Measurements from ENCODE around the gene SLC35F3.
"Not testable (repeated sequence)": the region's sequence is repeated elsewhere in the genome, so short reads cannot be mapped to it uniquely, and the experiment has no call there.

Gene SLC35F3

DNA sequence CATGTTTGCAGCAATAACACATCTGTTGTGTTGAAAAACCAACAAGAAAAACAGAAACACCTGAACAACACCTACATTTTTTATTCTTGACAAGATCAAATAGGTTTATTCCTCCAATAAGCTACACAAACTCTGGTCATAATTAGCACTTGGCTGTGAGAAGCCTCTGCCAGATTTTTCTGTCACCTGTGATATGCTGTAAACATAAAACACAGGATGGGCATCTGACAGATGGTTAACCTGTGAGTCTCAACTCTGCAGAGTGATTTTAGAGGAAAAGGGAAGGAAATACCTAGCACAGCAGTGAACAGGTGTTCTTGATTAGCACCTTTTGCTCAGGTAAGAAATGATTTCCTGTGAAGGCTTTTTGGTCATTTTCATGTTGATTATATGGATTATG, 293.4 kb downstream of the SLC35F3 start:
- Histone ChIP-seq H3K27ac (ENCODE audit: insufficient read depth, low read depth, low read length, poor library complexity, severe bottlenecking) (no peak overlapping the region), H3K9me3 (ENCODE audit: control insufficient read depth, low read length) (no peaks in the 10 kb centered on the region), H3K36me3 (ENCODE audit: control insufficient read depth, insufficient read depth, low read length) (no peaks in the 10 kb centered on the region), H3K27me3 (ENCODE audit: control insufficient read depth, insufficient read depth, low read length, poor library complexity, severe bottlenecking) (no peaks in the 10 kb centered on the region), H3K4me3 (ENCODE audit: insufficient read depth, low read depth, low read length) (no peak overlapping the region), H3K4me1 (ENCODE audit: control insufficient read depth, insufficient read depth, low read length) (no peaks in the 10 kb centered on the region)

DNA sequence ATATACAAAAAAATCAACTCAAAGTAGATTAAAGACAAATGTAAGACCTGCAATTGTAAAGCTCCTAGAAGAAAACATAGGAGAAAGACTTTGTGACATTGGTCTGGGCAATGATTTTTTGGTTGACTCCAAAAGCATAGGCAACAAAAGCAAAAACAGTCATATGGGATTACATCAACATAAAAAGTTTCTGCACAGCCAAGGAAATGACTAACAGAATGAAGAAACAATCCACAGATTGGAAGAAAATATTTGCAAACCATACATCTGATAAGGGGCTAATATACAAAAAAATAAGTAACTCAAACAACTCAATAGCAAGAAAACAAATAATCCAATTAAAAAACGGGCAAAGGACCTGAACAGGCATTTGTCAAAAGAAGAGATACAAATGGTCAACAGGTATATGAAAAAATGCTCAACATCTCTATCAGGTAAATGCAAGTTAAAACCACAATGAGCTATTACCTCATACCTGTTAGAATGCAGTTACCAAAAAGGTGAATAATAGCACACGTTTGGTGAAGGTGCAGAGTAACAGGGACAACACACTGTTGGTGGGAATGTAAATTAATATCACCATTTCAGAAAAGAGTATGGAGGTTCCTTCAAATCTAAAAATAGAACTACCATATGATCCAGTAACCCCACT, 295.1 kb downstream of the SLC35F3 start:
- 92 to 100% methylated on average over 1 to 2 of the region's 2 CpGs for WGBS, 2 experiments
- Histone ChIP-seq H3K4me1 (ENCODE audit: control insufficient read depth, insufficient read depth, low read length) (no peaks in the 10 kb centered on the region), H3K9me3 (ENCODE audit: control insufficient read depth, low read length) (no peaks in the 10 kb centered on the region), H3K36me3 (ENCODE audit: control insufficient read depth, insufficient read depth, low read length) (no peaks in the 10 kb centered on the region), H3K4me3 (ENCODE audit: insufficient read depth, low read depth, low read length) (no peak overlapping the region), H3K27me3 (ENCODE audit: control insufficient read depth, insufficient read depth, low read length, poor library complexity, severe bottlenecking) (no peaks in the 10 kb centered on the region), H3K27ac (ENCODE audit: insufficient read depth, low read depth, low read length, poor library complexity, severe bottlenecking) (no peak overlapping the region)

GRCh38 chr1:234200566-234200965, 296.1 kb downstream of the SLC35F3 start:
- Histone ChIP-seq H3K4me3 (ENCODE audit: insufficient read depth, low read depth, low read length) (no peak overlapping the region), H3K36me3 (ENCODE audit: control insufficient read depth, insufficient read depth, low read length) (no peaks in the 10 kb centered on the region), H3K27me3 (ENCODE audit: control insufficient read depth, insufficient read depth, low read length, poor library complexity, severe bottlenecking) (no peaks in the 10 kb centered on the region), H3K4me1 (ENCODE audit: control insufficient read depth, insufficient read depth, low read length) (no peaks in the 10 kb centered on the region), H3K27ac (ENCODE audit: insufficient read depth, low read depth, low read length, poor library complexity, severe bottlenecking) (no peak overlapping the region), H3K9me3 (ENCODE audit: control insufficient read depth, low read length) (no peaks in the 10 kb centered on the region)
- 89 to 94% methylated on average over 4 of the region's 4 CpGs for WGBS, 2 experiments

- 90 to 96% methylated on average over 5 of the region's 5 CpGs for WGBS, 2 experiments
- Histone ChIP-seq H3K4me3 (ENCODE audit: insufficient read depth, low read depth, low read length) (no peak overlapping the region), H3K9me3 (ENCODE audit: control insufficient read depth, low read length) (no peaks in the 10 kb centered on the region), H3K36me3 (ENCODE audit: control insufficient read depth, insufficient read depth, low read length) (no peaks in the 10 kb centered on the region), H3K4me1 (ENCODE audit: control insufficient read depth, insufficient read depth, low read length) (no peaks in the 10 kb centered on the region), H3K27ac (ENCODE audit: insufficient read depth, low read depth, low read length, poor library complexity, severe bottlenecking) (no peak overlapping the region), H3K27me3 (ENCODE audit: control insufficient read depth, insufficient read depth, low read length, poor library complexity, severe bottlenecking) (no peaks in the 10 kb centered on the region)
Measured at GRCh38 chr1:234201600-234201999, 297.1 kb downstream of the SLC35F3 start.

DNA sequence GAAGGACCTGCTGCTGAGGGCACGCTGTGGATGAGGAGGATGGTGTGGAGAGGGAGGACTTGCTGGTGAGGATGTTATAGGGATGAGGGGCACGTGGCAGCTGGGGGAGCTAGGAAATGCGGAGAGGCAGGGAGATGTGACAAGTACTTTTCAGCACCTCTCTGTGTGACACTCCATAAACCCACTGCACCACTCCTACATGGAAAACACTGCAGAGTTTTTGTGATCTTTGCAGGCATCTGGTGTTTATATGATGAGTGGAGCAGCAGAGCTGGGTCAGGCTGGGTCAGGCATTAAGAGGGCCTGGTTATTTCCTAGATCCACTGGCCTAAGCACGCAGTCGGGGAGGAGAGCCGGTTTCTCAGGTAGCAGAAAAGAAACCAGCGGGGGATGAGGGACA, 301.5 kb downstream of the SLC35F3 start:
- H3K27me3 ChIP-seq (ENCODE audit: control insufficient read depth, insufficient read depth, low read length, poor library complexity, severe bottlenecking) = no peaks in the 10 kb centered on the region
- H3K27ac ChIP-seq (ENCODE audit: insufficient read depth, low read depth, low read length, poor library complexity, severe bottlenecking) = no peak overlapping the region
- no peaks in the 10 kb centered on the region for H3K36me3 ChIP-seq (ENCODE audit: control insufficient read depth, insufficient read depth, low read length)
- no peaks in the 10 kb centered on the region for H3K4me1 ChIP-seq (ENCODE audit: control insufficient read depth, insufficient read depth, low read length)
- 89 to 91% methylated on average over 7 of the region's 7 CpGs for WGBS, 2 experiments
- no peaks in the 10 kb centered on the region for H3K9me3 ChIP-seq (ENCODE audit: control insufficient read depth, low read length)
- H3K4me3 ChIP-seq (ENCODE audit: insufficient read depth, low read depth, low read length) = no peak overlapping the region

GRCh38 chr1:234206651-234207284, 302.3 kb downstream of the SLC35F3 start:
- no peaks in the 10 kb centered on the region for H3K4me1 ChIP-seq (ENCODE audit: control insufficient read depth, insufficient read depth, low read length)
- H3K36me3 ChIP-seq (ENCODE audit: control insufficient read depth, insufficient read depth, low read length) = no peaks in the 10 kb centered on the region
- WGBS, 2 experiments = 83 to 85% methylated on average over 18 of the region's 18 CpGs
- H3K27me3 ChIP-seq (ENCODE audit: control insufficient read depth, insufficient read depth, low read length, poor library complexity, severe bottlenecking) = no peaks in the 10 kb centered on the region
- H3K9me3 ChIP-seq (ENCODE audit: control insufficient read depth, low read length) = no peaks in the 10 kb centered on the region
- no peak overlapping the region for H3K27ac ChIP-seq (ENCODE audit: insufficient read depth, low read depth, low read length, poor library complexity, severe bottlenecking)
- no peak overlapping the region for H3K4me3 ChIP-seq (ENCODE audit: insufficient read depth, low read depth, low read length)

GRCh38 chr1:234208351-234208750, 303.9 kb downstream of the SLC35F3 start:
- H3K27ac ChIP-seq (ENCODE audit: insufficient read depth, low read depth, low read length, poor library complexity, severe bottlenecking) = no peak overlapping the region
- WGBS, 2 experiments = 47 to 49% methylated on average over 2 of the region's 3 CpGs
- no peaks in the 10 kb centered on the region for H3K36me3 ChIP-seq (ENCODE audit: control insufficient read depth, insufficient read depth, low read length)
- no peak overlapping the region for H3K4me3 ChIP-seq (ENCODE audit: insufficient read depth, low read depth, low read length)
- H3K27me3 ChIP-seq (ENCODE audit: control insufficient read depth, insufficient read depth, low read length, poor library complexity, severe bottlenecking) = peaks cover 5% of the 10 kb centered on the region
- peaks cover under 1% of the 10 kb centered on the region for H3K4me1 ChIP-seq (ENCODE audit: control insufficient read depth, insufficient read depth, low read length)
- no peaks in the 10 kb centered on the region for H3K9me3 ChIP-seq (ENCODE audit: control insufficient read depth, low read length)

DNA sequence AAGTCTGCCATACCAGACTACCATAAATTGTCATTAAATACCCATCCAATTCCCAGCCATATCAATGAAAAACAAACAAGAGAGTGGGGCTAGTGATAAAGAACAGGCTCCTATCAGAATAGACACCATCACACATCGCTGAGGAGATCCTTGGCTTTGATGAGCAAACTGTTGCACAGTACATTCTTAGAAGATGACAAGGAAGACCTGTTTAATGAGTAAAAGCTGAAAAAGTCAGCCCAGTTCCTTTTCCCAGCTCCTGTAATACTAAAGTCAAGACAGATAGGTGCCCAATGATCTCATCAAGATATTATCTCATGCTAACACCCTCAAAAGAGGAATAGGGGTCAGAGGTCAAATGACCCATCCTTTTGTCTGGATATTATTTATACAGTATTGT, 304.3 kb downstream of the SLC35F3 start:
- Histone ChIP-seq H3K36me3 (ENCODE audit: control insufficient read depth, insufficient read depth, low read length) (no peaks in the 10 kb centered on the region), H3K4me3 (ENCODE audit: insufficient read depth, low read depth, low read length) (no peak overlapping the region), H3K27ac (ENCODE audit: insufficient read depth, low read depth, low read length, poor library complexity, severe bottlenecking) (no peak overlapping the region), H3K4me1 (ENCODE audit: control insufficient read depth, insufficient read depth, low read length) (peaks cover 5% of the 10 kb centered on the region), H3K27me3 (ENCODE audit: control insufficient read depth, insufficient read depth, low read length, poor library complexity, severe bottlenecking) (peaks cover 10% of the 10 kb centered on the region), H3K9me3 (ENCODE audit: control insufficient read depth, low read length) (no peaks in the 10 kb centered on the region)
- 94 to 100% methylated on average over 1 of the region's 1 CpG for WGBS, 2 experiments

DNA sequence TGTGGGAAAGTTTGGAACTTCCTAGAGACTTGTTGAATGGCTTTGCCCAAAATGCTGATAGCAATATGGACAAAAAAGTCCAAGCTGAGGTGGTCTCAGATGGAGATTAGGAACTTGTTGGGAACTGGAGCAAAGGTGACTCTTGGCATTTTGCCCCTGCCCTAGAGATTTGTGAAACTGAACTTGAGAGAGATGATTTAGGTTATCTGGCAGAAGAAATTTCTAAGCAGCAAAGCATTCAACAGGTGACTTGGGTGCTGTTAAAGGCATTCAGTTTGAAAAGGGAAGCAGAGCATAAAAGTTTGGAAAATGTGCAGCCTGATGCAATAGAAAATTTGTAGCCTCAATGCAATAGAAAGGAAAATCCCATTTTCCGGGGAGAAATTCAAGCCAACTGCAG, 306.0 kb downstream of the SLC35F3 start:
- Histone ChIP-seq H3K4me1 (ENCODE audit: control insufficient read depth, insufficient read depth, low read length) (peaks cover 13% of the 10 kb centered on the region), H3K27me3 (ENCODE audit: control insufficient read depth, insufficient read depth, low read length, poor library complexity, severe bottlenecking) (peaks cover 26% of the 10 kb centered on the region)
- H3K27ac ChIP-seq (ENCODE audit: insufficient read depth, low read depth, low read length, poor library complexity, severe bottlenecking); H3K4me3 ChIP-seq (ENCODE audit: insufficient read depth, low read depth, low read length); H3K36me3 ChIP-seq (ENCODE audit: control insufficient read depth, insufficient read depth, low read length); H3K9me3 ChIP-seq (ENCODE audit: control insufficient read depth, low read length): not testable (repeated sequence)
- 90 to 96% methylated on average over 1 of the region's 1 CpG for whole genome bisulfite sequencing, 2 experiments

DNA sequence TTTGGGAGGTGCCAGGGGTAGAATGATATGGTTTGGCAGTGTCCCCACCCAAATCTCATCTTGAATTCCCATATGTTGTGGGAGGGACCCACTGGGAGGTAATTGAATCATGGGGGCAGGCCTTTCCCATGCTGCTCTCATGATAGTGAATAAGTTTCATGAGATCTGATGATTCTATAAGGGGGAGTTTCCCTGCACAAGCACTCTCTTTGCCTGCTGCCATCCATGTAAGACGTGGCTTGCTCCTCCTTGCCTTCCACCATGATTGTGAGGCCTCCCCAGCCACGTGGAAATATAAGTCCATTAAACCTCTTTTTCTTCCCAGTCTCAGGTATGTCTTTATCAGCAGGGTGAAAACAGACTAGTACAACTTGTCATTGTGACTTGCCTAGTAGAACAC, 307.4 kb downstream of the SLC35F3 start:
- Histone ChIP-seq H3K4me1 (ENCODE audit: control insufficient read depth, insufficient read depth, low read length) (peaks cover 13% of the 10 kb centered on the region), H3K27me3 (ENCODE audit: control insufficient read depth, insufficient read depth, low read length, poor library complexity, severe bottlenecking) (peaks cover 36% of the 10 kb centered on the region)
- not testable (repeated sequence) for H3K9me3 ChIP-seq (ENCODE audit: control insufficient read depth, low read length); H3K36me3 ChIP-seq (ENCODE audit: control insufficient read depth, insufficient read depth, low read length); H3K4me3 ChIP-seq (ENCODE audit: insufficient read depth, low read depth, low read length); H3K27ac ChIP-seq (ENCODE audit: insufficient read depth, low read depth, low read length, poor library complexity, severe bottlenecking)
- 84 to 85% methylated on average over 2 of the region's 2 CpGs for WGBS, 2 experiments

Data from ectodermal cell (in vitro differentiated cells).